GM19240 (cell line): ENCODE results near the gene WDR86.

Source experiments
- DNase-seq: peaks from one replicate; pipeline ENCODE4 v3.0.0; 2011; ENCODE audit warnings: low spot score; ENCODE audit not compliant: insufficient read length

Gene WDR86

DNA sequence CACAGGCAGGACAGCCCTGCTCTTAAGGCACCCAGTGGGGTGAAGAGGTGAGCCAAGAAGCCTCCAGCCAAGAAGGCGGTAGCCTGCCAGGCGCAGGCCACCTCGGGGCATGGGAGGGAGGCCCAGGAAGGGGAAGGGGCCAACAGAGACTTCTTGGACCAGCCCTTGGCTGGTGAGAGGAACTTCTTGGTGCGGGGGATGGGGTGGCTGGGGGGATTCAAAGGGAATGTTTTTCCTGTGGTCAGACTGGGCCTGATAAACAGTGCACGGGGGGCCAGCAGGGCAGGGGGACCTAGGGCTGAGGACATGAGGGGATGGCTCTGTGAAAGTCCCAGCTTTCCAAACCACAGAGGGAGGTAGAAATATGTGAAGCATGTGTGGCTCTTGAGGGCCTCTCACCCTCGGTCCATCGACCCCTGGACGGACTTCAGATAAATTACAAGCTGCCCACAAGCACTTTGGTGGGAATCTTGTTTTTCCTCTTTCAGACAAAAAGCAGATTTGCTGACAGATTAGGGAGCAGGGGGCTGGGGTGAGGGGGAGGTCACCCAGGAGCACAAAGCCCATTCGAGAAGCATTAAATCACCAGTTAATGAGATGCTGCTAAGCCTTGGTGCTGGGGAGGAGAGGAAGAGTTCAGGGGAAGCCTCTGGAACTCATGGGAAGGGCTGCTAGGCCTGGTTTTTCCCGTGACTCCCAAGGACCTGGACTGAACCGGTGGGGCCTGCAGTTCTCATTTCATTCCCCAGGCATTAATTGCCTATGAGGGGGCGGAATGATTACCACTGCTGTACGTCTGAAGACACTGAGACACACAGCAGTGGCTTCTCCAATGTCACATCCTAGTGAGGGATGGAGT is 18.8 kb upstream of the WDR86 start:
- no peak for DNase-seq

DNA sequence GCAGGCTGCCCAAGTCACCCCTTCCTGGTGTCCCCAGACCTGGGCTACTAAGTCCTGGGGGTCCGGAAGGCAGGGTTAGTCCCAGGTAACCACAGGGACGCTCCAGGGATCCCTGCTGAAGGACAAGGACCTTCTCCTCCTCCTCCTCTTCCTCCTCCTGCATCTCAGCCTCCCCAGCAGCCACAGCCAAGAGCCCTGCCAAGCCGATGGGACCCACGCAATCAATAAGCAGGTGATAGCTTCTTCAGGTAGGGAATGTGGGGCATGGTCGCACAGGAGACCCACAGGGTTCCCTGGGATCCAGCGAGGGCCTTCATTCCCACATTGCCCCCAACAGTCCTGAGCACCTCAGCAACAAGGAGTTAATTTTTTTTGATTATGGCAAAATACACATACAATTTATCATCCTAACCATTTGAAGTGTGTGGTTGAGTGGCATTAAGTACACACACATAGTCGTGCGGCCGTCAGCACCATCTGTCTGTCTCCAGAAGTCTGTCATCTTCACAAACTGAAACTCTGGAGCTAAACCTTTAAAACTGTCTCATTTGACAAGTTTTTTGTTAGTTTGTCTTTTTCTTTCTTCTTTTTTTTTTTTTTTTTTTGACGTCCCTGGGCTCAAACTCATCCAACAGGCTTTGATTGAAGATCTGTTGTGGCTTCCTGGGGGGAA is 18.0 kb upstream of the WDR86 start:
- no peak for DNase-seq

DNA sequence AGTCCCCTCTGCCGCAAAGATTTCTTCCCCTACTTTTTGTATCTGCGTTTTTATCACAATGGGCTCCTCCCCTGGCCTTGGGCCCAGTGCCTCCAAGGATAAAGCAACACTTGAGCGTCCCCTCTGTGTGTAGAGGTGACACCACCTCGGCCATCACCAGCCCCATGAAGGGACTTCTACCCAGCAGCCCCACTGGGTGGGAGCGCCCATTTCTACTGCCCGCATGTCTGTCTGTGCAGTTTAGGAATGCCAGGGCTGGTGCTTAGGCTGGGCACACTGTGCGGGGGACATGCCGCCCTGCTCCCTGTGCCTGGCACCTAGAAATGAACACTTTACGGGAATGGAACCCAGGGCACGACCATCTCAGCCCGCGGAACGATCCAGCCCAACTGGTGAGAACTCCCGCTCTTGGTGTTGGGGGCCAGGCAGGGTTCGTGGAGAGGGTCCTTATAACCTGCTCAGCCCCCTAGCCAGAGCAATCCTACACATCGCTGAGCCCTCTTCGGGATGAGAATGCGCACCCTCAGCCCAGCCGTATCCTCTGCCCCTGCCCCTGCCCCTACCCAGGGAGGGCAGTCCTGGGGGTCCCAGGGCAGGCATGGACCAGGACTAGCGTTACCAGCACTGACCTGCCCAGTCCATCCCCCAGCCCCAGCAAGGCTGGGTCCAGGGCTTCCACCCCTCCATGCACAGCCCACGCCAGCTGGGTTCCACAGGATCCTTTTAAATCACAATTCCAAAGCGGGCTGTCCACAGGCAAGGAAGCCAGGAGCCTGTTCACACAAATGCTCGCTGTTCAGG is 17.3 kb upstream of the WDR86 start:
- DNase-seq: no peak

DNA sequence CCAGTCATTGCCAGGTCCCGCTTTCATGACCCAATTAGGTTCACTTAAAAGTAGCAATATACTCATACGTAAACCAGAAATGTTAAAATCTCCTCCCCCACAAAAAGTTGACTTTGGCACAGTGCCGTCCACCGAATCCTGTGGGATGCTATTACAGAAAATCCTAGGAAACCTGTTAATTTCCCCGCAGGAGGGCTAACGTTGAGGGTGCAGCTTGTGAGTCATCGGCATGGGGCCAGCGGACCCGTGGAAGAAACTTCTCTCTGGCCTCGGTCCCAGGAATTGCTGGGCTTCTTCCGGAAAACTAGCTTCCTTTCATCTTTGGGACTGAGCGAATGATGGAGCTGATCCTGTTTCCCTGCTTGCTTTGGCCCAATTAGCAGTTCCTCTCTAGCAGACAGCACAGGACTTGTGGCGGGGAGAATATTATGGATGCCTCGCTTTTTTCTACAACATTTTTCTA is 16.6 kb upstream of the WDR86 start:
- no peak for DNase-seq

DNA sequence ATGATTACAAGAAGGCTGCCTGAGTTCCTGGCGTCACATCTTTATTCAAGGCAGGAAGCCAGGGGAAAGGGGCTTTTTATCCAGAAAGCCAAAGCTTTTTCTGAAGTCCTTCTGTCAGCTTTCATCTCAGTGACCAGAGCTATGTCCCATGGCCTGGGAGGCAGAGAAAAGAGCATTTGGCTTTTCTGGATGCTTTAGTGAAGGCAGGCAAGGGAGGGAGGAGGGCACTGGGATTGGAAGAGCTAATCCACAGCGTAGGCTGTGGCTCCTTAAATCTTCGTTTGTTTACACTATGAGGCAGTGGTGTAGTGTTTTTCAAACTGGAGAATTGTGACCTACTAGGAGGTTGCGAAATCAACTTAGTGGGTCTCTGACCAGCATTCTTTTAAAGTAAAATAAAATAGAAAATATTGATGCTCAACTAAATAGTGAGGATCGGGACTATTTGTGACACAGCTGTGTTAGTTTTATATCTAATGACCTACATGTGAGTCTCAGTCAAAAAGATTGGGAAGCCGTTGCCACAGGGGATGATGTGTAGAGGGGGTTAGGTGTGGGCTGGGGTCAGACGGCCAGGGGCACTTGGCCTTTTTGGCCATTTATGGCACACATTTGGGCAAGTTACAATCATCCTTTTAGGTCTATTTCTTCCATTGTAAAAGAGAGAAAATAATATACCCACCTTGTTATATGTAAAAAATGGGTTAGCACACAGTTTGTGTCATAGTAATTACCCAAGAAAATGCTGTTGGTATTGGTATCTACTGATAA is 16.0 kb upstream of the WDR86 start:
- DNase-seq: no peak

DNA sequence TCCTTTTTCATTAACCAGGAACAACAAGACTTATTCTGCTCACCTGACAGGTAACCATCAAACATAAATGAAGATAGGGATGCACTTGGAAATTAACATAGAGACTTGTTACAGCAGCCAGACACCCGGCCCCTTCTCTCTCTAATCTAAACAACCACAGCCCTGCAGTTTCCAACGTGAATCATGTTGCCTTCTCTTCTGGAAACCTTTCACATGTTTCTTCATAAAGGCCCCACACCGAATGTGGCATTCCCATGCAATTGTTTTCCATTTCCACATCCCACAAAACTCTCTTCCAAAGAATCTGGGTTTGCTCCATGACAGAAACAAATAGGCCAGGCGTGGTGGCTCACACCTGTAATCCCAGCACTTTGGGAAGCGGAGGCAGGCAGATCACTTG is 15.0 kb upstream of the WDR86 start:
- DNase-seq: no peak

DNA sequence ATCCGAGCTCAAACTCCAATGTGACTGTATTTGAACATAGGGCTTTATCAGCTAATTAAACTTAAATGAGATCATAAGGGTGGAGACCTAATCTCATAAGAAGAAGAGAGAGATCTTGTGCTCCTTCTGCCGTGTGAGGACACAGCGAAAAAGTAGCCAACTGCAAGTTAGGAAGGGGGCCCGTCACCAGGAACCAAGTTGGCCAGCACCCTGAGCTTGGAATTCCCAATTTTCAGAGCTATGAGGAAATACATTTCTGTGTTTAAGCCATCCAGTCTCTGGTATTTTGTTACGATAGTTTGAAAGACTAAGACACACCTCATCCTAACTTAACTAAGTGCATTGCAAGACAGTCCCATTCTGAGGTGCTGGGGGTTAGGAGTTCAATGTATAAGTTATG is 14.1 kb upstream of the WDR86 start:
- no peak for DNase-seq

DNA sequence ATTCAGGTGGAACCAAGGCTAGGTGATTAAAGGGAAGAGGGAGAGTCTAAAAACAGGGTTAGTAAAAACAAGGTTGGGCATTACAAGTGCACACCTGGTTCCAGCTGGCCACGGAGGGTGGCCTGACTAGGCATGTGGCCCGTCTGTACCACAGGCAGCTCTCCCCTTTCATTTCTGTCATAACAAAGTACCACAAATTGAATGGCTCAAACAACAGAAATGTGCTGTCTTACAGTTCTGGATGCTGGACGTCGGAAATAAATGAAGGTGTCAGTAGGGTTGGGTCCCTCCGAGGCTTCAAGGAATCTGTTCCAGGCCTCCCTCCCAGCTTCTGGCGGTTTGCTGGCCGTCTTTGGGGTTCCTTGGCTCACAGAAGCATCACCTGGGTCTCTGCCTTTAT is 13.4 kb upstream of the WDR86 start:
- DNase-seq: no peak

DNA sequence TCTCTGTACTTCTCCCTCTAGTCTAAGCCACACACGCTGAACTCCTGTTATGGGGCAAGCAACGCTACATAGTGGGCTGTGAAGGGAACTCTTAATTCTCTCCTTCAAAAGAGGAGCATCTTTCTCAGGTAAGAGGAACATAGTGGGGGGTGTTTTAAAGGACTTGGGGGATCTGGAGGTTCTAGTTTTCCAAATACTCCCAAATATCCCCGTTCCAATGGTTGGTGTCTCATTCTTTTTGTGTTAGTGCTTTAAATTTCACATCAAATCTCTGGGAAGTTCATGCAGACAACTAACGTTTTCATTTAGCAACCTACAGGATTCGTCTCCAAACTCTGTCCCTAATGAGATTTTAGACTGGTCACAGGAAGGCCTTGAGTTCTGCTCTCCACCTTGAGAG is 12.4 kb upstream of the WDR86 start:
- no peak for DNase-seq

DNA sequence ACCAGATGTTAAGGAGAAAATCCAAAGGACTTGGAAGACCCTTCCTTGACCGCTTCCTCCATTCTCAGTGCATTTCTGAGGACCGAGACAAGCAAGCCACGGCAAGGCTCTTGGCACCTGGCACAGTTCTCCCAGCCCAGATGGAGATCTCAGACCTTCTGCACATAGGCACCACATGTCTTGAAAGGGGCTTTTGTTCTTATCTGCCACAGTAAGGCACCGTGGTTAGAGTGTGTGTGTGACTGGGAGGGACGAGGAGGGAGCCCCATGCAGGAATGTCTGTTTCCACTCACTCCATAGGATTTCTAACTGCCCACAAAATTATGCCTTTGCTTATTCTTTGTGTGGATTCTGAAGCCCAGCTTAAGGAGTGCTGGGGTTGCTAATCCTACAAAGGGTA is 10.3 kb upstream of the WDR86 start:
- no peak for DNase-seq

DNA sequence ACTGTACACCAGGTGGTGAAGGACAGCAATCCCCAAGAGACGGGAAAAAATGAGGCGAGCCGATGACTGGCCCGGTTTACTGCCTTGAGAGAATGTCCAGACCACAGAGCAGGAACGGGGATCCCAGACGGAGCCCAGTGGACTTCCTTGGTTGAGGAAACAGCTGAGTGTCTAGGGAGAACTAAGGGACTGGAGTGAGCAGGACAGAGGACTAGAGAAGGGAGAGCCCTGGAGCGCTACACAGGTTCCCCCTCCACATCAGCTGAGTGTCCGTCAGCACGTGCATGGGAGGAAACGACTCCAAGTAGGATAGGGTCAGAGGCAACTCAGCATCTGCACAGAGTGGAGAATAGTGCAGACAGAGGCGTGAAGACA is 7.1 kb upstream of the WDR86 start:
- DNase-seq: no peak

DNA sequence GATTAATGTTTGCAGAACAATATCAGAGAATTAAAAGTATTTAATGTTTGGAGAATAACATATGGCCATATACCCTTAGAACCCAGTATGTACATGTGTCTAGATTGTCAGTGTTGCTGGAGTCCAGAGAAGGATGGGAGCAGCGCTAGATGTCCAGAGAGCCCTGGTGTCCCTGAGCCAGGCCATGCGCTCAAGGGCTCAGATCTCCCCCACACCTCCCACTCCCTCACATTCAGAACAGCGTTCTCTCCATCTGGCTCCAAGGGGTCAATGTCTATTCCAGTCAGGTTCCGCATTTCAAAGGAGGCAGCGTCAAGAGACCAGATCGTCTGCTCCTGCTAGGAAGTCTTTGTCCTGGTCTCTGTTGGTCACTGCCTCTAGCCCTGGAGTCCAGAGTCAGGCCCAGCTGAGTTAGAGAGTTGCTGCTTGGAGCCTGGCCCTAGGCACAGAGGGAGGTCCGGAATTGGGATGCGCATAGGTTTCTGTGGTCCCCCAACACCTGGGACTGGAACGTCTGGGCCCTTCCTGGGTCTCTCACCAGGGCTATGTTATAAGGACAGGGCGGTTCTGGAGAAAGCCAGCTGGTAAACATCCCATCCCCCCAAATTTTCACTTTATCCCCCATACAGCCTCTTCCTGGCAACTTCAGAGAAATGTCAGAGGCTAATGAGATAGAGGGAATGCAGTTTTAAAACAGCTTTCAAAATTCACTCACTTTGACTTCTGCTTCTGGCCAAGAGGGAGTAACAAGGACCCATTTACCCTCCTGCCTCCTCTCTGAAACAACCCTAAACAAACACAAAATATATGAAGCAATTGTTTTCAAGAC is 6.5 kb upstream of the WDR86 start:
- DNase-seq: no peak

DNA sequence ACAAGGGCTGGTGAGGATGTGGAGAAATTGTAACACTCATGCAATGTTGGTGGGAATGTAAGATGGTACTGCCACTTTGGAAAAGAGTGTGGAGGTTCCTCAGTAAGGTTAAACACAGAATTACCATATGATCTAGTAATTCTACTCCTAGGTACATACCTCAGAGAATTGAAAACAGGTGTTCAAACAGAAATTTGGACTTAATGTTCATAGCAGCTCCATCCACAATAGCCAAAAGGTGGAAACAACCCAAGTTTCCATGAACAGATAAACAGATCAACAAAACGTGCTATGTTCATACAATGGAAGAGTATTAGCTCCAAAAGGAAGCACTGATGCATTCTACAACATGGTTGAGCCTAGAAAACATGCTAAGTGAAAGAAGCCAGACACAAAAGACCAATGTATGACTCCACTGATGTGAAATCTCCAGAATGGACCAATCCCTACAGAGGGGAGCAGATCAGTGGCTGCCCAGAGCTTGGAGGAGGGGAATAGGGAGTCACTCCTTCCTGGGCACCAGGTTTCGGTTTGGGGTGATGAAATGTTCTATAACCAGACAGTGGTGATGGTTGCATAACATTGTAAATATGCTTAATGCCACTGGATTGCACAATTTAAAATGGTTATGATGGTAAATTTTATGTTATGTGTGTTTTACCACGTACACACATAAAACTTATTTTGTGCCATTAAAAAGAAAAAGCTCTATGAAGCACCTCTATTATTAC is 5.7 kb upstream of the WDR86 start:
- no peak for DNase-seq

DNA sequence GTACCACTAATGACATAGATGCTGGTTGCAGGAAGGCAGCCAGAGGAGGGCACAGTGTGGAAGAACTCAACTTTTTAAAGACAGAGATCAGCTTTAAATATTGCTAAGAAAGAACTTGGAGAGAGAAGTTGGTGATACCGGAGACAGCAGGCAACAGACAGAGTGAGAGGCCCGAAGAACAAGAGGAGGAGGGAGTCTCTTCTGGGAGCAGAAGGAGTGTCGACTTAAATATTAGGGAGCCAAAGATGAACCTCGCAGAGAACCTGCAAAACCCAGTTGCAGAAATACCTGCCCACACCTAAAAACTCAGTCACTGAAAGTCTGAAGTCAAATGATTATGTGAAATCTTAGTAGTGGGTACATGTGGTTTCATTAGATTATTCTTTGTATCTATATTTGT is 3.4 kb upstream of the WDR86 start:
- DNase-seq: no peak

DNA sequence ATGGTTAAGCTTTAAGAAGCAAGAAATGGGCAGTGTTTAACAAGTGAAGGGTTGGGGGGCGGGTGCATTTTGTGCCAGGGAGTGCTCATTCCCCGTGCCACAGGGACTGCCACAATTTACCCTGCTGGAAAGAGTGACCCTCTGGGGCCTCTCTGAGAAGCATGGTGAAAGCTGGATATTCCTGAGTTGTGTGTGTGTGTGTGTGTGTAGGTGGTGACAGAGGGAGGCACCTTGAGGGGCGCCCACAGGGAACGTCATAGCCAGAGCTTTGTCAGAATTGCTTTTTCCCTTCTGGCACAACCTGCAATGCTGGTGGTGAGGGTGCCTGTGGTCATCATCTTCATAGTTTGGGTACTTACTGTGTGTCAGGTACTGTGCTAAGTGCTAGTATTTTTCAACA is 2.5 kb upstream of the WDR86 start:
- DNase-seq: no peak

DNA sequence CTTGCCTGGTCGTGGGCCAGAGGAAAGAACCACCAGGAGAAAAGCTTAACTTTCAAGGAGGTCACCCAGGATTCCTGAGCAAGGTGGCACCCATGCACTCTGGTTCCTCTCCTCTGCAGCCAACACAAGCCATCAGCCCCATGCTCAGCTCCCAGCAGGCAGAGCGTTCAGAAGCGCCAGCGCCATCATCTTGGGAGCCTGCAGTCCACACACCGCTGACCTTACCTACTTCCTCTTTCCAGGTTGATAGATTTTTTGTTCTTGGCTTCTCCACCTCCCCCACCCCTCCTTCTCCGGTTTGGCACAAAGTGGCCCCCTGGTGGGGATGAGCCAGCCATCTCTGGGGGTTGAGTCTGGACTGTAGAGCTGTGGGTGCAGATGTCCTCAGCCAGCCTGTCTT is 1.7 kb upstream of the WDR86 start:
- DNase-seq: no peak

DNA sequence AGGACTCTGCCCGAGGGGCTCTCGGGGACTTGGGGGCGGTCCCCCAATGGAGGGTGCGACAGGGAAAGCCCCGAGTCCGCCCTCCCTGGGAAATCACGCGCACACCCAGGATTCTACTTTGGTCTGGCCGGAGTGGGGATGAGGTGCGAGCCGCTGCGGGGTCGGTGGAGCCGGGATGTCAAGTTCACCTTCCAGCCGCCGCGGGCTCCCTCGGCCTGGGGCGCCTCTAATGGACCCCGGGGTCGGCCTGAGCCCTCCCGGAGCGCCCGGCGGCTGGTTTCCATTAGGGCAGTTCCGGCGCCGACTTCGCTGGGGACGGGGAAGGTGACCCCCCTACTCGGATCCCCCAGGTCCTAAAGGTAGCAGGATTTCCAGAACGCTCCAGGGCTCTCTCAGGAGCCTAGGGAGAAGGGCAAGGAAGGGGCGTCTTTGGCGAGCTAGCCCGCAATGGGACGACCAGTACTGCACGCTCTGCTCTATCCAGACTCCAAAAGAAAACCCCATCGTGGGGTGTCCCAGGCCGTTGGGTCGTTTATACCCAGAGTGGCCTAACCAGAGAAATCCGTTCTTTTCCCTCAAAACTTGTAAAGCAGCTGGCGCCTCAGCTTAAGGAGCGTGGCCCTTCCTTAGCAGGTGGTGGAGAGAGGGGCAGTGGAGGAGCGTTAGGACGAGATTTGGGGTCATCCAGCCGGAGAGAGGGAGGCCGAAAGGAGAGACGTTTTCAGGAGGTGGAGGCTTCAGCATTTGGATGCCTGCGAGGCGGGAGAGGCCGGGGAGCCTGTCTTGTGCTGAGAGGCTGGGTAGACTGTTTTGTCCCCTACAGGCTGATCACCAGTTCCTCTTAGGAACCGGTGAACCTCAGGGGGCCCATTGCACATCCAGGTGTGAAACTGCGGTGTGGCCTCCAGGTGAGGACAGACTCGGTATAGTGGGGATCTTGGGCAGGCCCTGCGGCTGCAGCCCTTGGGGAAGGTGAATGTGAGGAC is 860 bp upstream of the WDR86 start:
- DNase-seq: no peak

DNA sequence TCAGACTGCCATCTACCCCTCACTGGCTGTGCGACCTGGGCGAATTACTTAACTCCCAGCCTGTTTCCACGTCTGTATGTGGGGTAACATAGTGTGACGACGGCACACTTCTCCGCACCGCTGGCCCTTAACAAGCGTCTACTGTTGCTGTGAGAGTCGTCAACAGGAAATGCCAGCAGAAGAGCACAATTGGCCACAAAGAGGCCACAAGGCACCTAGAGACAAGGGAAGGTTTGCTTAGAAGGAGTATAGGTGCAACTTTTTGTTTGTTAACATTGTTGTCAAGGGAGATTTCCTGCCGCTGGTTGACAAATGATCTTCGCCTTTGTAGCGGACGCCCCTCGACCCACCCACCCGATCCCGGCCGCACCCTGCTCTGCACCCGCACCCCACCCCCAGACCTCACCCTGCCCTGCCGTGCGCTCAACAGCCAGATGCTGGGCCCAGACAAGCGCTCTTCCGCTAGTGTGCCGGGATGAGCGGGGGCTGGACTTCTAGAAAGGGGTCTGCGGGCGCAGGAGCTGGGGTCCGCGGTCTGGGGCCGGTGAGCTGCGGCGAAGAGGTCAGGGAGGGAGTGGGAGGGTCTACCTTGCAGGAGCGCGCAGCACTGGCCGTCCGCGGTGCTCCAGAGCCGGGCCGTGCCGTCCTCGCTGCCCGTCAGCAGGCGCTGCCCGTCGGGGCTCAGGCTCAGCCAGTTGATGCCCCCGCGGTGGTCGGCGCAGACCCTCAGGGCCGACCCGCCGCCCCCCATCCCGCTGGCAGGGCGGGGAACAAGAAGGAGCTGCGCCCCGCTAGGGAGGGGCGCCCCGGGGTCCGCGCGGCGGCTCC is 785 bp downstream of the WDR86 start:
- DNase-seq: no peak
